Measurements from ENCODE around the gene YWHAG.
"Not testable (repeated sequence)": the region's sequence is repeated elsewhere in the genome, so short reads cannot be mapped to it uniquely, and the experiment has no call there.

YWHAG gene

DNA sequence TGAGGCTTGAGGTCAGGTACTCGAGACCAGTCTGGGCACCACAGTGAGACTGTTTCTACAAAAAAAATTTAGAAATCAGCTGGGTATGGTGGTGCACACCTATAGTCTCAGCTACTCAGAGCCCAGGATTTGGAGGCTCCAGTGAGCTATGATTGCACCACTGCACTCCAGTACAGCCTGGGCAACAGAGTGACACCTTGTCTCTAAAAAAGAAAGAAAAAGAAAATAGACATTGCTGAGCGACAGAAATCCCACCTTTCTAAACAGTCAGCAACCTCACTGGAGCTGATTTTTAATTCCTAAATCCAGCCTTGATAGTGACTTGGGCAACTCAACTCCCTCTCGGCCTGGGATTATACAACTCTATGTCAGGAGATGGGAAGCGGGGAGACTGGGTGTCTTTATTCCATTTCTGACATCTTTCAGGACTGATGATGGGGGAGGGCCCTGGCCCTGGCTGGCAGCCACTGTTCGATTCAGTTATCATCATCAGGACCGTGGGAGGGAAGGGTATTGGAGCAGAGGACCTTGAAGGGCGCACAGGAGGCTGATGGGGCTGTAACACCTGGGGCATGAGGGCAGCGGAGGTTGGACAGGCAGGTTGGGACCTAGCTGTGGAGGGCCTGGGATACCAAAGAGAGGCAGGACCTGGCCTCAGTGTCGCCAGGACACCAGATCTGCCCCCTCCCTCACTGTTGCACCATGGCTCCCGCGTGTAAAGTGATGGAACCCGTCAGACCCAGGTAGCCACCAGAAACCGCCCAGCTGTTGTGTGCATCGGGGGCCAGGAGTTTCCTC is 41.6 kb downstream of the YWHAG start:
- H3K27me3 ChIP-seq (ENCODE audit: insufficient read depth, low read length, poor library complexity, severe bottlenecking) = no peaks in the 10 kb centered on the region
- peaks cover 4% of the 10 kb centered on the region; the same call in 1 of the 2 replicates for H3K36me3 ChIP-seq (ENCODE audit: insufficient read depth, low read length)
- H3K9me3 ChIP-seq (ENCODE audit: insufficient read depth, low read depth, low read length) = no peaks in the 10 kb centered on the region
- peaks cover 14% of the 10 kb centered on the region for H3K4me1 ChIP-seq (ENCODE audit: insufficient read depth, low read length, poor library complexity, severe bottlenecking)
- H3K9me2 ChIP-seq (replicated peaks; ENCODE audit: low read depth, low read length) = no peaks in the 10 kb centered on the region
- peak overlapping the region; percentile 85 for H3K4me2 ChIP-seq (ENCODE audit: low read depth, low read length, poor library complexity, severe bottlenecking)
- H3K4me3 ChIP-seq (ENCODE audit: low read length, poor library complexity, severe bottlenecking) = peak overlapping the region; percentile 85
- H4K20me1 ChIP-seq (ENCODE audit: insufficient read depth, low read length, poor library complexity, severe bottlenecking) = peaks cover 2% of the 10 kb centered on the region
- TF ChIP-seq EZH2phosphoT487 (IDR thresholded peaks at IDR 0.05; ENCODE audit: borderline replicate concordance) (no peak), CTCF (conservative IDR thresholded peaks at IDR 0.05; ENCODE audit: low read length) (no peak)
- H3F3A ChIP-seq (ENCODE audit: low read depth) = no peaks in the 10 kb centered on the region
- H3K9ac ChIP-seq (ENCODE audit: low read depth, low read length, poor library complexity, severe bottlenecking) = peak overlapping the region; percentile 80
- H3K79me2 ChIP-seq (ENCODE audit: insufficient read depth, low read length) = peaks cover 8% of the 10 kb centered on the region; the same call in 1 of the 2 replicates
- H2AFZ ChIP-seq (ENCODE audit: low read length) = peak overlapping the region; percentile 75

GRCh38 chr7:76315364-76315763 is 43.4 kb downstream of the YWHAG start:
- Histone ChIP-seq H3K79me2 (ENCODE audit: insufficient read depth, low read length) (peaks cover 8% of the 10 kb centered on the region; the same call in 1 of the 2 replicates), H3K4me2 (ENCODE audit: low read depth, low read length, poor library complexity, severe bottlenecking) (no peak overlapping the region), H3F3A (ENCODE audit: low read depth) (no peaks in the 10 kb centered on the region), H3K9ac (ENCODE audit: low read depth, low read length, poor library complexity, severe bottlenecking) (no peak overlapping the region), H3K4me1 (ENCODE audit: insufficient read depth, low read length, poor library complexity, severe bottlenecking) (peaks cover 14% of the 10 kb centered on the region), H3K9me2 (replicated peaks; ENCODE audit: low read depth, low read length) (no peaks in the 10 kb centered on the region), H3K27me3 (ENCODE audit: insufficient read depth, low read length, poor library complexity, severe bottlenecking) (no peaks in the 10 kb centered on the region), H3K9me3 (ENCODE audit: insufficient read depth, low read depth, low read length) (no peaks in the 10 kb centered on the region), H3K4me3 (ENCODE audit: low read length, poor library complexity, severe bottlenecking) (no peak overlapping the region), H3K36me3 (ENCODE audit: insufficient read depth, low read length) (no peaks in the 10 kb centered on the region), H4K20me1 (ENCODE audit: insufficient read depth, low read length, poor library complexity, severe bottlenecking) (peaks cover 2% of the 10 kb centered on the region), H2AFZ (ENCODE audit: low read length) (no peak overlapping the region)
- no peak for TF ChIP-seq CTCF (conservative IDR thresholded peaks at IDR 0.05; ENCODE audit: low read length)

- H3K36me3 ChIP-seq (ENCODE audit: insufficient read depth, low read length); H3K9me3 ChIP-seq (ENCODE audit: insufficient read depth, low read depth, low read length); H3K27me3 ChIP-seq (ENCODE audit: insufficient read depth, low read length, poor library complexity, severe bottlenecking); H2AFZ ChIP-seq (ENCODE audit: low read length); H3K4me2 ChIP-seq (ENCODE audit: low read depth, low read length, poor library complexity, severe bottlenecking); H3K9me2 ChIP-seq (replicated peaks; ENCODE audit: low read depth, low read length); H3K9ac ChIP-seq (ENCODE audit: low read depth, low read length, poor library complexity, severe bottlenecking); H3K79me2 ChIP-seq (ENCODE audit: insufficient read depth, low read length); H4K20me1 ChIP-seq (ENCODE audit: insufficient read depth, low read length, poor library complexity, severe bottlenecking); H3K4me3 ChIP-seq (ENCODE audit: low read length, poor library complexity, severe bottlenecking); H3F3A ChIP-seq (ENCODE audit: low read depth): not testable (repeated sequence)
- peaks cover 14% of the 10 kb centered on the region for H3K4me1 ChIP-seq (ENCODE audit: insufficient read depth, low read length, poor library complexity, severe bottlenecking)
Measured at GRCh38 chr7:76314740-76315139, 44.1 kb downstream of the YWHAG start.
